ENCODE measurements around the gene SOS2.

- TF ChIP-seq CTCF (IDR thresholded peaks at IDR 0.05; ENCODE audit: insufficient read depth, low read length, poor library complexity, severe bottlenecking) (no peak), EZH2phosphoT487 (conservative IDR thresholded peaks at IDR 0.05; ENCODE audit: low read length) (no peak)
Observed at GRCh38 chr14:50230401-50230700, 1.0 kb downstream of the SOS2 start.

All from SU-DHL-6 (cell line).